Measurements from ENCODE around the gene SYCP3.
"Not testable (repeated sequence)": the region's sequence is repeated elsewhere in the genome, so short reads cannot be mapped to it uniquely, and the experiment has no call there.

SYCP3 gene

GRCh38 chr12:101746196-101746595 lies 6.9 kb upstream of the SYCP3 start:
- no peak overlapping the region for H3K27ac ChIP-seq
- TF ChIP-seq CTCF (conservative IDR thresholded peaks at IDR 0.05) = no peak
- TF ChIP-seq ZFX (IDR thresholded peaks at IDR 0.05) = no peak

- no peak for TF ChIP-seq CTCF (conservative IDR thresholded peaks at IDR 0.05)
- no peak for TF ChIP-seq ZFX (IDR thresholded peaks at IDR 0.05)
- no peak overlapping the region for H3K27ac ChIP-seq
These were observed 6.2 kb upstream of the SYCP3 start for GRCh38 chr12:101745481-101745880.

GRCh38 chr12:101743724-101744472 lies 4.6 kb upstream of the SYCP3 start:
- TF ChIP-seq CTCF (conservative IDR thresholded peaks at IDR 0.05) (no peak), ZFX (IDR thresholded peaks at IDR 0.05) (no peak)
- H3K27ac ChIP-seq = peak overlapping the region; percentile 21; the same call in 1 of the 2 replicates

GRCh38 chr12:101743242-101743641 lies 4.0 kb upstream of the SYCP3 start:
- TF ChIP-seq ZFX (IDR thresholded peaks at IDR 0.05) = no peak
- TF ChIP-seq CTCF (conservative IDR thresholded peaks at IDR 0.05) = no peak
- H3K27ac ChIP-seq = no peak overlapping the region

- no peak for TF ChIP-seq CTCF (conservative IDR thresholded peaks at IDR 0.05)
- no peak for TF ChIP-seq ZFX (IDR thresholded peaks at IDR 0.05)
- H3K27ac ChIP-seq = no peak overlapping the region
These were observed 1.7 kb upstream of the SYCP3 start for GRCh38 chr12:101740980-101741379.

- no peak for TF ChIP-seq ZFX (IDR thresholded peaks at IDR 0.05)
- no peak for TF ChIP-seq CTCF (conservative IDR thresholded peaks at IDR 0.05)
- no peak overlapping the region for H3K27ac ChIP-seq
These were observed 1.3 kb upstream of the SYCP3 start for GRCh38 chr12:101740566-101740965.

- no peak overlapping the region for H3K27ac ChIP-seq
- no peak for TF ChIP-seq ZFX (IDR thresholded peaks at IDR 0.05)
- TF ChIP-seq CTCF (conservative IDR thresholded peaks at IDR 0.05) = no peak
These were observed 1.8 kb downstream of the SYCP3 start for GRCh38 chr12:101737476-101737875.

GRCh38 chr12:101734482-101734881 lies 4.8 kb downstream of the SYCP3 start:
- H3K27ac ChIP-seq = not testable (repeated sequence)

Measured in C4-2B (cell line).